Articular chondrocyte of knee joint (primary cell): ENCODE data around the gene DSG3. TPM values are rescaled to one million over a fixed set of nuclear protein-coding genes. Genes with fewer than 3 reads are reported as not detected.

ENCODE experiments used
- total RNA-seq: library from RNA; depleted of rRNA; stranded (reverse); fragments of >200 nt; gene quantifications from 2 replicates; pipeline ENCODE4 v1.2.3, GENCODE V29; 2012

DSG3 gene
- total RNA-seq, result not detected in 2 replicates

GRCh38 chr18:31447530-31448191 lies at the start of gene DSG3:
DSG3 (plus strand) TSS chr18:31447741; CDS start chr18:31447878, 137 bp downstream.

GRCh38 chr18:31497836-31498573 lies 50.5 kb downstream of the DSG3 start, which contains the start of gene DSG2:
DSG2 (plus strand) TSS chr18:31498177; CDS start chr18:31498252, 75 bp downstream.

Other genes with a start within 250 kb of the DSG3 start
- not detected in 2 replicates for gene DSG1, start 129.6 kb upstream of the DSG3 start, total RNA-seq
- not detected in 2 replicates for gene DSG4, start 71.0 kb upstream of the DSG3 start, total RNA-seq
- 5.4 and 12.5 TPM in 2 replicates for gene DSG2, start 50.4 kb downstream of the DSG3 start, total RNA-seq
- gene TTR, start 144.1 kb downstream of the DSG3 start, total RNA-seq, result not detected in 2 replicates
- gene B4GALT6, start 236.8 kb downstream of the DSG3 start, total RNA-seq, result 7.6 and 10.9 TPM in 2 replicates